ENCODE measurements around the gene CAPN10.

The CAPN10 gene

DNA sequence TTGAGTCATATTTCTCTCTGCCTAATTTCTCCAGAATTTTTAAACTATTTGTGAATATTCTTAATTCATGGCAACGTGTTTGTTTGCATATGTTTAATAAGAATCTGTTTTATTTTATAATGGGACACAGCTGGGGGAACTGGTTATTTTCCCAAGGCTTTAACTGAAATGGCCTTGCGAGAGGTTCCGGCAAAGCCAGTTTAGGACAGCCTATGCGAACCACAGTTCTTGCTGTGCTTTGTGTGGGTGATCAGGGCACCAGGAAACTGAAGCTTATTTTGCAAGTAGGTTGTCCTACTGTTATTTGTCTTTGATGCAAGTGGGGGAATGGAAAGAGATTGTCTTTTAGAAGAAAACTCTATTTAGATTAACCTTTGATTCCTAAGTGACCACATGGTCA, 35.2 kb upstream of the CAPN10 start:
- TF ChIP-seq, protein P1, sequence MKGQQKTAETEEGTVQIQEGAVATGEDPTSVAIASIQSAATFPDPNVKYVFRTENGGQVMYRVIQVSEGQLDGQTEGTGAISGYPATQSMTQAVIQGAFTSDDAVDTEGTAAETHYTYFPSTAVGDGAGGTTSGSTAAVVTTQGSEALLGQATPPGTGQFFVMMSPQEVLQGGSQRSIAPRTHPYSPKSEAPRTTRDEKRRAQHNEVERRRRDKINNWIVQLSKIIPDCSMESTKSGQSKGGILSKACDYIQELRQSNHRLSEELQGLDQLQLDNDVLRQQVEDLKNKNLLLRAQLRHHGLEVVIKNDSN (IDR thresholded peaks at IDR 0.05): no peak
- TF ChIP-seq TAF1 (IDR thresholded peaks at IDR 0.05; ENCODE audit: low read depth) (no peak), TEAD4 (IDR thresholded peaks at IDR 0.05) (no peak), NFIC (IDR thresholded peaks at IDR 0.05) (no peak), TCF12 (IDR thresholded peaks at IDR 0.05; ENCODE audit: low read depth) (no peak), FOXM1 (IDR thresholded peaks at IDR 0.05; ENCODE audit: borderline replicate concordance, low read depth) (no peak), ZBTB7A (IDR thresholded peaks at IDR 0.05; ENCODE audit: low read depth) (no peak), YY1 (IDR thresholded peaks at IDR 0.05; ENCODE audit: low read depth) (no peak), EP300 (IDR thresholded peaks at IDR 0.05; ENCODE audit: borderline replicate concordance) (no peak), CREB1 (IDR thresholded peaks at IDR 0.05; ENCODE audit: low read depth) (no peak), CEBPB (IDR thresholded peaks at IDR 0.05) (no peak), RAD21 (IDR thresholded peaks at IDR 0.05; ENCODE audit: low read depth) (no peak), EGR1 (IDR thresholded peaks at IDR 0.05) (no peak)
- TF ChIP-seq, protein P2, sequence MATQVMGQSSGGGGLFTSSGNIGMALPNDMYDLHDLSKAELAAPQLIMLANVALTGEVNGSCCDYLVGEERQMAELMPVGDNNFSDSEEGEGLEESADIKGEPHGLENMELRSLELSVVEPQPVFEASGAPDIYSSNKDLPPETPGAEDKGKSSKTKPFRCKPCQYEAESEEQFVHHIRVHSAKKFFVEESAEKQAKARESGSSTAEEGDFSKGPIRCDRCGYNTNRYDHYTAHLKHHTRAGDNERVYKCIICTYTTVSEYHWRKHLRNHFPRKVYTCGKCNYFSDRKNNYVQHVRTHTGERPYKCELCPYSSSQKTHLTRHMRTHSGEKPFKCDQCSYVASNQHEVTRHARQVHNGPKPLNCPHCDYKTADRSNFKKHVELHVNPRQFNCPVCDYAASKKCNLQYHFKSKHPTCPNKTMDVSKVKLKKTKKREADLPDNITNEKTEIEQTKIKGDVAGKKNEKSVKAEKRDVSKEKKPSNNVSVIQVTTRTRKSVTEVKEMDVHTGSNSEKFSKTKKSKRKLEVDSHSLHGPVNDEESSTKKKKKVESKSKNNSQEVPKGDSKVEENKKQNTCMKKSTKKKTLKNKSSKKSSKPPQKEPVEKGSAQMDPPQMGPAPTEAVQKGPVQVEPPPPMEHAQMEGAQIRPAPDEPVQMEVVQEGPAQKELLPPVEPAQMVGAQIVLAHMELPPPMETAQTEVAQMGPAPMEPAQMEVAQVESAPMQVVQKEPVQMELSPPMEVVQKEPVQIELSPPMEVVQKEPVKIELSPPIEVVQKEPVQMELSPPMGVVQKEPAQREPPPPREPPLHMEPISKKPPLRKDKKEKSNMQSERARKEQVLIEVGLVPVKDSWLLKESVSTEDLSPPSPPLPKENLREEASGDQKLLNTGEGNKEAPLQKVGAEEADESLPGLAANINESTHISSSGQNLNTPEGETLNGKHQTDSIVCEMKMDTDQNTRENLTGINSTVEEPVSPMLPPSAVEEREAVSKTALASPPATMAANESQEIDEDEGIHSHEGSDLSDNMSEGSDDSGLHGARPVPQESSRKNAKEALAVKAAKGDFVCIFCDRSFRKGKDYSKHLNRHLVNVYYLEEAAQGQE (IDR thresholded peaks at IDR 0.05; ENCODE audit: low read depth): no peak
- TF ChIP-seq, protein P3, sequence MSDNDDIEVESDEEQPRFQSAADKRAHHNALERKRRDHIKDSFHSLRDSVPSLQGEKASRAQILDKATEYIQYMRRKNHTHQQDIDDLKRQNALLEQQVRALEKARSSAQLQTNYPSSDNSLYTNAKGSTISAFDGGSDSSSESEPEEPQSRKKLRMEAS (IDR thresholded peaks at IDR 0.05): no peak

DNA sequence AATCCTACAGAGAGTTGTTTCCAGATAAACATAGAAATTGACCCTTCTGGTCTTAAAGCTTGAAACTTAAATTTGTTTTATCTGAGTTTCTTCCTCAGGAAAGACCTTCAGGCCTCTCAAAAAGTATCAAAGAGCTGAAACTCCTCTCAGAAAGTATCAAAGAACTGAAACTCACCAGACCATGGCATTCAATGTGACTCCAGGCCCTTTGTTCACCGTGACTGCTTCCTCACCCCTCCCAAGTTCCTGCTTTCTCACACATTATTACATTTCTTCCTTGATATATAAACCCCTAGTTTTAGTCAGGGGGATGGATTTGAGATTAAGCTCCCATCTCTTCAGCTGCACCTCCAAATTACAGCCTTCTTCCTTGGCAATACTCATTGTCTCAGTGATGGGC, 34.7 kb upstream of the CAPN10 start:
- TF ChIP-seq YY1 (IDR thresholded peaks at IDR 0.05; ENCODE audit: low read depth) (no peak), ZBTB7A (IDR thresholded peaks at IDR 0.05; ENCODE audit: low read depth) (no peak), NFIC (IDR thresholded peaks at IDR 0.05) (no peak), EP300 (IDR thresholded peaks at IDR 0.05; ENCODE audit: borderline replicate concordance) (no peak), EGR1 (IDR thresholded peaks at IDR 0.05) (no peak), CEBPB (IDR thresholded peaks at IDR 0.05) (no peak)
- TF ChIP-seq, protein P1 (IDR thresholded peaks at IDR 0.05): no peak
- TF ChIP-seq, protein P3 (IDR thresholded peaks at IDR 0.05): no peak
- TF ChIP-seq, protein P2 (IDR thresholded peaks at IDR 0.05; ENCODE audit: low read depth): no peak

DNA sequence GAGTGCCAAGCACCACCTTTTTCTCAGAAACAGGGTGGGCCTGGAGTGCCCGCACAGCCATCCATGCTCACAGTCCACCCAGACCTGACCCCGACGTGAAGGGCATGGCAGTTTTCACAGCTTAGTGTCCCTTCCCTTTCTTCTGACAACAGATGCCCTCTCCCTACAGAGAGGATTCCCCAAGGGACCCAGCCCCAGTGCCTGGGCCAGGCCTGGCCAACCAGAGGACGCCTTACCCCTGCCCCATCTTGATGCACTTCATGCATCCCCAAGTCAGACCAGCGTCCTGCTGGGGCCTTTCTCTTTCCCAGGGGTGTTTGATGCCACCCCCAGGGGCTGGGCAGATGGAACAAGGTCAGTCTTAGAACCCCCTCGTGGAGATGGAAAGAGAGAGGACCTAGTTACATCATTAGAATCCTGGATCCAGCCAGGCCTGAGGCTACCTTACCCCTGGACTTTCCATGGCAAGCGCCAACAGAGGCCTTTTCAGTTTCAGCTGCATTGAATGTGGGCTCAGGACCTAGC, 32.5 kb upstream of the CAPN10 start:
- TF ChIP-seq, protein P2 (IDR thresholded peaks at IDR 0.05; ENCODE audit: low read depth): no peak
- no peak for TF ChIP-seq CREB1 (IDR thresholded peaks at IDR 0.05; ENCODE audit: low read depth)
- TF ChIP-seq EGR1 (IDR thresholded peaks at IDR 0.05): no peak
- TF ChIP-seq CEBPB (IDR thresholded peaks at IDR 0.05): no peak
- no peak for TF ChIP-seq TAF1 (IDR thresholded peaks at IDR 0.05; ENCODE audit: low read depth)
- no peak for TF ChIP-seq RAD21 (IDR thresholded peaks at IDR 0.05; ENCODE audit: low read depth)
- TF ChIP-seq, protein P3 (IDR thresholded peaks at IDR 0.05): no peak
- TF ChIP-seq TEAD4 (IDR thresholded peaks at IDR 0.05): no peak
- no peak for TF ChIP-seq NFIC (IDR thresholded peaks at IDR 0.05)
- TF ChIP-seq FOXM1 (IDR thresholded peaks at IDR 0.05; ENCODE audit: borderline replicate concordance, low read depth): no peak
- TF ChIP-seq YY1 (IDR thresholded peaks at IDR 0.05; ENCODE audit: low read depth): no peak
- TF ChIP-seq, protein P1 (IDR thresholded peaks at IDR 0.05): no peak
- no peak for TF ChIP-seq ZBTB7A (IDR thresholded peaks at IDR 0.05; ENCODE audit: low read depth)
- no peak for TF ChIP-seq EP300 (IDR thresholded peaks at IDR 0.05; ENCODE audit: borderline replicate concordance)
- no peak for TF ChIP-seq TCF12 (IDR thresholded peaks at IDR 0.05; ENCODE audit: low read depth)

Data from Ishikawa (cell line).